NB4 (cell line): ENCODE data around the gene HOXB13.

Experiments used
- DNase-seq: peaks from one replicate; pipeline ENCODE4 v3.0.0; 2010; ENCODE audit warnings: low read depth
- H3K4me3 ChIP-seq: one replicate; pipeline ENCODE4 v1.5.1; 2011; ENCODE audit warnings: mild to moderate bottlenecking, low read depth, low read length, moderate library complexity
- CTCF ChIP-seq: IDR thresholded peaks from one replicate; pipeline ENCODE4 v1.5.1; 2012; ENCODE audit warnings: low read depth, low read length
- MAX ChIP-seq: IDR thresholded peaks from 2 replicates; pipeline ENCODE4 v1.6.1; 2011; ENCODE audit warnings: low read depth, low read length
- MYC ChIP-seq: IDR thresholded peaks from 2 replicates; pipeline ENCODE4 v1.6.1; 2011; ENCODE audit warnings: low read depth, low read length
- POLR2A ChIP-seq: IDR thresholded peaks from 2 replicates; pipeline ENCODE4 v1.6.1; 2011; ENCODE audit warnings: mild to moderate bottlenecking; ENCODE audit not compliant: insufficient read length; ENCODE audit errors: extremely low read depth

The HOXB13 gene

GRCh38 chr17:48722201-48722907 is 6.2 kb downstream of the HOXB13 start, which contains the start of gene PRAC1:
PRAC1 (minus strand) TSS chr17:48722518; CDS start chr17:48722392, 126 bp downstream.
- H3K4me3 ChIP-seq = no peak within 1 kb of the TSS
- no peak for DNase-seq
- TF ChIP-seq CTCF = no peak
- TF ChIP-seq MAX = no peak

GRCh38 chr17:48721009-48721402 is 7.5 kb downstream of the HOXB13 start:
- no peak overlapping the region for H3K4me3 ChIP-seq
- TF ChIP-seq CTCF (no peak), POLR2A (no peak)
- no peak for DNase-seq

GRCh38 chr17:48720266-48721008 is 8.1 kb downstream of the HOXB13 start:
- H3K4me3 ChIP-seq = no peak overlapping the region
- TF ChIP-seq CTCF (no peak), POLR2A (no peak), MYC (no peak), MAX (no peak)
- no peak for DNase-seq

- TF ChIP-seq POLR2A (no peak), CTCF (no peak), MAX (no peak), MYC (no peak)
- no peak overlapping the region for H3K4me3 ChIP-seq
- no peak for DNase-seq
Observed at GRCh38 chr17:48719642-48720265, 8.8 kb downstream of the HOXB13 start.

- H3K4me3 ChIP-seq = no peak overlapping the region
- DNase-seq = no peak
- TF ChIP-seq POLR2A (no peak), MYC (no peak), CTCF (no peak), MAX (no peak)
Observed at GRCh38 chr17:48718761-48719641, 9.5 kb downstream of the HOXB13 start.
